GM10847 (cell line): ENCODE measurements around the gene TMIGD1.

Experiments
- POLR2A ChIP-seq: IDR thresholded peaks from 2 replicates; pipeline ENCODE4 v1.6.1; 2011; ENCODE audit not compliant: insufficient read length; ENCODE audit errors: extremely low read depth

TMIGD1 gene

DNA sequence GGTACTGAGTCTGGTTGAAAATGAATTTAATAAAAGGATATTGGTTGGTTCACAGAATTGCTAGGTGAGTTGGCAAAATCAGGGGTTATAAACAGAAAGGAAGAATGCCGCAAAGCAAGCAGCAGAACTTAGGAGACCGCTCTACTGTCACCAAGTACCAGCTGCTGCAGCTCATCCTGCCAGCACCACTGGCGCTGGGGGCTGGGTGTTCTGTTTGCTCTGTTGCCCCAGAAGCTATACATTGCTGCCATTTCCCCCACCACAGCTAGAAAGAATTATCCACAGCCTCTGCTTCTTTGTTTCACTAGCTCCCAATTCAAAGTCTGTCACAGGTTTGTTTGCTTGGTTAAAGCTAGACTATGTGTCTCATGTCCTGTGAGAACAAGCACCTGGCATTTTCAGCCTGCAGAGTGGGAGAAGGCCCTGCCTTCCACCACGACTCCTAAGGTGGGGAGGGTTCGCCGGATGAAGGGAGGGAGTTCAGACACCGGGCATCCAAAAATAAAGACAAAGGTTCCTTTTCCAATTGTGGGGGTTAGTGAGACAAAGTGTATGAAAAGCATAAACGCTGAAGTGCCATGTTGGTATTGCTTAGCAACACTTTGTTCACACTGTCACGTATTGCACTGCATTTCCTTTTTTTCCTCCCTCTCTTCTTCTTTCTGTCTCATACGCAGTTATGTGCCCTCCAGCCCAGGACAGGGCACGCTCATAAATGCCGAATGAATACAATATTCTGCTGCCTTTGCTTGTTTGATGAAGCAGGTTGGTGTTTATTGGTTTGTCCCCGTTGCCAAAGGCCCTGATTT is 35.3 kb upstream of the TMIGD1 start:
- no peak for TF ChIP-seq POLR2A

DNA sequence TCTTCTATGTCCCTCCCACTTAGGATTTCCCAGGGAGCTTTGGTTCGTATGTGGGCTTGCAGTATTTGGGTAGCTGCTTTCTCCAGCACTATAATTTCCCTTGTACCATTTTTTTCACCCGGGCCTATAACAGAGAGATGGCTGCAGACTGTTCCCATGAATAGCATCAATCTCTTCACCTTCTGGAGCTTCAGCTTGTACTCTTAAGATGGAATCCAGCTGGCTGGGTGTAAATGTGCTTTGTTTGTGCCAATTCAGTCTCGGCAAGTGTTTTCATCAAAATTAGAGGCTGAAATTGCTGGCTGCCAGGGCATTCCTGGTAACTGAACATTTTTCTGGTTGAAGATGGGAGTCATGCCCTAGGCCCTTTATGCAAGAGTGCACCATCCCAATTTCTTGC is 32.7 kb upstream of the TMIGD1 start:
- TF ChIP-seq POLR2A: no peak

DNA sequence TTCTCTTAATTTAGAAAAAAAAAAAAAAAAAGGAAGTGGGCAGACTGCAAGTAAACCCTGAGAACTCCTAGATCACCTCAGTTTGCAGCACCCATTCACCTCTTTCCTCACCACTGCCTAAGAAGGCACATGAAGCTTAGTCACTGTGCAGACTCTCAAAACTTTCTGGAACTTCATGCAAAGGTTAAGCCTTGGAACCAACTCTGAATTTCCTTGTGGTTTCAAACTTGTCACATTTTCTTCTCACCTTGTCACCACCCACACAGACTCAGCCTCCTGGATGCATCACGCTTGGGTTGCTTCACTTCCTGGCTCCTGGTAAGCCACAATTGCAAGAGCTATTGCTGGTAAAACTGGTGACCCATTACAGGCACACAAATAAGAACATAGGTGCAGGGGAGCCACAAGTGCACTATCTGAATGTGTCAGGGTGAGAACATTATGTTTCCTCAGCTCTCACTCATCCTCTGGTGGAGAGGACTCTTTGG is 29.9 kb upstream of the TMIGD1 start:
- TF ChIP-seq POLR2A: no peak

DNA sequence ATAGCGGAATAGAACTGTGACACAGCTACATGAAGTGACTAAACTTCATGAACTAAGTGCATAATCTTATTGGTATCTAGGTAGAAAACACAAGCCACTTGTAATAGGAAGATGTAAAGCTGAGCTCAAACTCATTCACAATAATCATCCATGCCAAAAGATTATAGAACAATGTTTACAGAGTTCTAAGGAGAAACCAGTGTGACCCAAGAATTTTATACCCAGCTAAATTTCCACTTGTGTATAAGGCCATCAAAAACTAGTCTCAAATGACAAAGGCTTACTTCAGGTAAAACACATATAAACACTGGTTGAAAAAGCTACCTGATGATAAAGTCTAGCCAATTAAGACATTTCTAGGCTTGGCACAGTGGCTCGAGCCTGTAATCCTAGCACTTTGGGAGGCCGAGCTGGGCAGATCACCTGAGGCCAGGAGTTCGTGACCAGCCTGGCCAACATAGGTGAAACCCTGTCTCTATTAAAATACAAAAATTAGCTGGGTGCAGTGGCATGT is 28.0 kb upstream of the TMIGD1 start:
- no peak for TF ChIP-seq POLR2A

DNA sequence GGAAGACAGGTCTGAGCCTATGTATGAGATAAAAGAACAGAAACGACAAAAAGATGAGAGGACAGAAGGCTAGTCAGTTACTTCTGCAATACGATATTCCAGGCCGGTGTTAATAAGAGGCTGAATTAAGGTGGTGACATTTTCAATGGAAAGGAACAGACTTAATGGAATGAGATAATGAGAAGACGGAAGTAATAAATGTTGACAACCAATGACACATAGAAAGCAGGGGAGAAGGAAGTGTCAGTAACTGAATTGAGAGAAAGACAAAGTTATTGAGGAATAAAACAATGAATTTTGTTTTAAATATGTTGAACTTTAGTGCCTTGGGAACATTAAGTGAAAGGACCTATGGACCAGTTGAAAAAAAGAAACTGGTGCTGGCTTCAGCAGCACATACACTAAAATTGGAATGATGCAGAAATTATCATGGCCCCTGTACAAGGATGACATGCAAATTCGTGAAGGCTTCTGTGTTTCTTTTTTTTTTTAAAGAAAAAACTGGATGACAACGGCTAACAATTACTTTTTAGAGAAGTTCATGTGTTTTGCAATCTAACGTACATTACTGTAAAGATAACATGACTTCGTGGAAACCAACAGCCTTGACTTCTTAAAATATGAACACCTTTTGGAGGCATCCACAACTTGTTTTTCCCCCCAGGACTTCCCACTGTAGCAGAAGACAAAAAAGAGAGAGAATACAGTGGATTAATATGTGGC is 26.4 kb upstream of the TMIGD1 start:
- TF ChIP-seq POLR2A: no peak

DNA sequence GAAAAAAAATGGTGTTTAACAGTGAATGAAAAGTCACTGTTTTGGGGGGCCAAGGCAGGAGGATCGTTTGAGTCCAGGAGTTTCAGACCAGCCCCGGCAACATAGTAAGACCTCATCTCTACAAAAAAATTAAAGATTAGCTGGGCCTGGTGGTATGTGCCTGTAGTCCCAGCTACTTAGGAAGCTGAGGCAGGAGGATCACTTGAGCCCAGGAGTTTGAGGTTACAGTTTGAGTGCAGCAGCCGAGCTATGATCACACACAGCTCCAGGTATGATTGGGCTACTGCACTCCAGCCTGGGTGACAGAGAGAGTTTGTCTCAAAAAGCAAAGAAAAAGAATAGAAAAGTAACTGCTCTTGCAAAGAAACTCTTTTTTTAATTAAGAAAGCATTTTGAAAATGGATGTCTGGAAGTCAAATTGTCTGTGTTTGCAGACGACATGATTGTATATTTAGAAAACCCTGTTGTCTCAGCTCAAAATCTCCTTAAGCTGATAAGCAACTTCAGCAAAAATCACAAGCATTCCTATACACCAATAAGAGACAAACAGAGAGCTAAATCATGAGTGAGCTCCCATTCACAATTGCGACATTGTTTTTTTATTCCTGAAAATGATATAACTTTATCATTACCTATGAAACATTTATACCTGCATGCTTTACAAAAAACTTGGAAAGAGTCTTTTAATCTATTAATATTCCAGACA is 24.4 kb upstream of the TMIGD1 start:
- TF ChIP-seq POLR2A: no peak

DNA sequence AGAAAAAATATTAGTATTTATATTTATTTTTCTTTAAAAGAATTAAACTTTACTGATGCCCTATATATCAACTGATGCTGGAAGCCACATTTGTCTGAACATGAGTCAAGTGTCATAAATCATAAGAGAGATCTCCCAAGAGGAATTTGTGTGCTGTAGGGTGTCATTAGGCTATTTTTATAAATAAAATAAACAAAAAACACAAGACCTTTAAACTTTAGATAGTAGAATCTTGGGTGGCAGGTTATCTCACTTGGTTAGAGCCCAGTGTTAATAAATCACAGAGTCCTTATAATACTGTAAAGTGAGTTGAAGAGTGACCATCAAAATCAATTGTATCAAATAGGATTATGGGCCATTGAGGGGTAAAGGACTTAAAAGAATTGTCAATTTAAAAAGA is 23.6 kb upstream of the TMIGD1 start:
- no peak for TF ChIP-seq POLR2A

DNA sequence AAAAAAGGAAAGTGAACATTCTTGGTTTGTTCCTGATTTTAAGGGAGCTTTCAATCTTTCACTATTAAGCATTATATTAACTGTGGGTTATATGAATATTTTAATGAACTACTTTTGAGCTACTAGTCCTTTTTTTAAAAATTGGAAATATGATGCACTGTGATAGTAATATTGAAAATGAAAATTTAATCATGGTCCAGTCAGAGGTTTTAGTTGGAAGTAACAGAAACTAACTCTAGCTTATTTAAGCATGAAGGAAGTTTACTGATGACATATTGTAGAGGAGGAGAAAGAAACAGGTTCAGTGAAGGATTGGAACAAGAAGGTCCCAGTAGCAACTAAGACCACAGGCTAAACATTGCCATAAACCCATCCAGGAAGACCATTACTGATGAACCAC is 20.8 kb upstream of the TMIGD1 start:
- TF ChIP-seq POLR2A: no peak

DNA sequence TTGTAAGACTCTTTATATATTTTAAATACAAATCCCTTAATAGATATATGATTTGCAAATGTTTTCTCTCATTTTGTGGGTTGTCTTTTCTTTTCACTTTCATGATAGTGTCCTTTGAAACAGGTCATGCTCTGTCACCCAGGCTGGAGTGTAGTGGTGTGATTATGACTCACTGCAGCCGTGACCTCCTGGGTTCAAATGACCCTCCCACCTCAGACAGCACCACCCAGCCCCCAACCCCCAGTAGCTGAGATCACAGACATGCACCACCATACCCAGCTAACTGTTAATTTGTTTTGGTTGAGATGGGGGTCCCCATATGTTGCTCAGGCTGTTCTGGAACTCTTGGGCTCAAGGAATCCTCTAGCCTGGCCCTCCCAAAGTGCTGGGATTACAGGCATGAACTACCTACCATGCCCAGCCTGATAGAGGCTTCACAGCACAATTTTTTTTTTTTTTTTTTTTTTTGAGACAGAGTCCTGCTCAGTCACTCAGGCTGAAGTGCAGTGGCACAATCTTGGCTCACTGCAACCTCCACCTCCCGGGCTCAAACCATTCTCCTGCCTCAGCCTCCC is 18.5 kb upstream of the TMIGD1 start:
- no peak for TF ChIP-seq POLR2A

DNA sequence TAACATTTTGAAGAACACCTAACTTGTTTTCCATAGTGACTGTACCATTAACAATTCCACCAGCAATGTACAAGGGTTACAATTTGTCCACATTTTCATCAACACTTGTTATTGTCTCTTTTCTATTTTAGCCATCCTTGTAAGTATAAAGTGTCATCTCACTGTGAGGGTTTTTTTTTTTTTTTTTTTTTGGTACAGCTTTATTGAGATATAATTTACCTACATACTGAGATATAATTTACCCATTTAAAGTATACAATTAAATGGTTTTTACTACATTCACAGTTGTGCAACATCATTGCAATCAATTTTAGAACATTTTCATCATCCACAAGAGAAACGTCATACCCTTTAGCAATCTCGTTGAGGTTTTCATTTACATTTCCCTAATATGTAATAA is 17.9 kb upstream of the TMIGD1 start:
- TF ChIP-seq POLR2A: no peak

DNA sequence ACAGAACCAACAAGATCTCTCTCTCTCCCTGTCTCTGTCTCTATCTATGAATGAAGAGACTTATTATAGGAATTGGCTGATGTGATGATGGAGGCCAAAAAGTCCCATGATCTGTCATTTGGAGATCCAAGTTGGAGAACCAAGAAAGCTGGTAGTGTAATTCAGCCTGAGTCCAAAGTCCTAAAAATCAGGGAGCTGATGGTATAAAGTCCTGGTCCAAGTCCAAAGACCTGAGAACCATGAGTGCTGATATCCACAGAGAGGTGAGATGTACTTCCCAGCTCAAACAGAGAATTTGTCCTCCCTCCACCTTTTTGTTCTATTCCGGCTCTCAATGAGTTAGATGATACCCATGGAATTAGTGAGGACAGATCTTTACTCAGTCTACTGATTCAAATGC is 15.4 kb upstream of the TMIGD1 start:
- no peak for TF ChIP-seq POLR2A

DNA sequence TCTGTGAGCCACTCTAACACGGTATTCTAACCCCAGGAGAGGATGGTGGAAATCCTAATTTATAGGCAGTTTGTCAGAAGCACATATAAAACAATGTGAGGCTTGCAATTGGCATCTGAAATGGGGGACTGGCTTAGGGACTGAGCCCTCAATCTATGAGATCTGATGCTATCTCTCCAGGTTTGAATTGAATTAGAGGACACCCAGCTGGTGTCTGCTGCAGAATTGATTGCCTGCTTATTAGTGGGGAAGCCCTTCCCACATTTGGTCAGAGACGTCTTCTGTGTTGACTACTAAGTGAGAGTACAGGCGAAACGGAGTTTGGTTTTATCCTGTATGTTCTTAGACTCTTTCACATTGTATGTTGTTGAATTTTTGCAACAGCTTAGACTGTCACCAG is 13.6 kb upstream of the TMIGD1 start:
- TF ChIP-seq POLR2A: no peak

DNA sequence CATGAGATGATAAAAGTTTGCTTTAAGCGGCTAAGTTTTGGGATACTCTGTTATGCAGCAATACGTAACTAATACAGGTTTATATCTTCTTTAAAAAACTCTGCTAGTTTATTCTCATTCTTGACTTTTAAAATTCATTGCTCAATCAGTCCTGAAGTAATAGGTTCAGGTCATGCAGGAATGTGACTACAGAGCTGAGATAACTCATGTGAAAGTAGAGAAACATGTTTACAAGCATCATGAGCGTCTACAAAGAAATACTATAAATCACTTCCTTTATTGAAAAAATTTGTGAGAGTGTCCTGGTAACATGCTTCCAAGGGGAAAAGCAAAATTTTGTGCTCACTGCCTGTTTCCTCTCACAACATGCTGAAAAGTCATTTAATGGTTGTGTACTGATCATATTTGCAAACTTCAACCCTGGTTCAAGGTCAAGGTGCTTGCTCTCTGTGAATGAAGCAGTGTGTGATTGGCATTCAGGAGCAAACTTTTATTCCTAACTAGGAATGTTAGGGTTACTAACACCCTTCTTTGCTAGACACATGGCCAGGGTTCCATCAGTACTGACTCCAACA is 12.5 kb upstream of the TMIGD1 start:
- TF ChIP-seq POLR2A: no peak

DNA sequence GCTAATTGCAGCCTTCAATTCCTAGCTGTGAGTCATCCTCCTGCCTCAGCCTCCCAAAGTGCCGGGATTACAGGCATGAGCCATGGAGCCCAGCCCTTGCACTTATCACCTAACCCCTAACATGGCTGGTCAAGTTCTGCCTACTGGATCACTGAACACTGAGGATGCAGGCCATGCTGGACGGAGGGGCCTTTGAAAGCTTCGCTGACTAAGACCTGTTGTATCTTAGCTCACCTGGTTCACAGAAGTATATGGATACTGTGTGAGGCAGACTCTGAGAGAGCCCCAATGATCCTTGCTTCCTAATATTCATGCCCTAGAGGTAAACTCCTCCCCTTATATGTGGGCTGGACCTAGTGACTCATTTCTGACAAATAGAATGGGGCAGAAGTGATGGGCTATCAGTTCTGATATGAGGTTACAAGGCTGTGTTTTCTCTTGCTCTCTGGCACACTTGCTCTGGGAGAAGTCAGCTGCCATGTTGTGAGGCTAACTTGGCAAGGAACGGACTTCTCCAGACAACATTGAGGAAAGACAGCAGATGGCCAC is 11.7 kb upstream of the TMIGD1 start:
- TF ChIP-seq POLR2A: no peak

DNA sequence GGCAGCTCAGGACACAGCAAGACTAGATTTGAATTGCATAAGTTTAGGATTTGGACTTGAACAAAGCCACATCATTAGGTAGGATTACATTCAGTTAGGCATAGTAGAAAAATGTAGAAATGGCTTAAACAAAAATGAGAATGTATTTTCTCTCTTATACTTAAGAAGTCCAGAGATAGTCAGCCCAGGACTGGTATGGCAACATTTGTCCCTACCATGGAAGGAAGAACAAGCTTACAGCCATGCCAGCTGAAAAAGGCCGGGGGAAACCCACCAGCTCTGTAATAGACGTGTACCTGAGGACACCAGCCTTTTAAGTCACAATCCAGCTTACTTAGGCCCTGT is 11.2 kb upstream of the TMIGD1 start:
- no peak for TF ChIP-seq POLR2A
